ENCODE results near the gene HSD17B14. TPM values are rescaled to one million over a fixed set of nuclear protein-coding genes. Genes with fewer than 3 reads are reported as not detected.
"Not testable (repeated sequence)": the region's sequence is repeated elsewhere in the genome, so short reads cannot be mapped to it uniquely, and the experiment has no call there.

The HSD17B14 gene
- total and polyA plus RNA-seq, 2 of the 8 experiments (the other 6 are each of a cell fraction or from before 2014, with no cell fraction given) = 8.4 to 25.5 TPM

DNA sequence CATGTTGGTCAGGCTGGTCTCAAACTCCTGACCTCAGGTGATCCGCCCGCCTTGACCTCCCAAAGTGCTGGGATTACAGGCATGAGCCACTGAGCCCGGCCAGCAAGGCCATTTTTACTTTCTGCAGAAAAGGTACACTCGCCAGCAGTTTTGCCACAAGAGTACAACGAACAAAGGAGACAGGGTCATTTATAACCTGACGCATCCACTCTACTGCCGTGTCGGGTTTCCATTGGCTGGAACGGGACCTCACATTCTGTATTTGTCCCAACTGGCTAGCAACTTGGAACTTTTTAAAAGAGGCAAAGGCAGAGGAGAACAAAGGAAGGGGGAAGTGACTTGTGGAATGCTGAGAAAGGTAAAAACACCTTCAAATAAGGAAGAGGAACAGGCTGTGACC is 49.0 kb downstream of the HSD17B14 start:
- H4K8ac ChIP-seq (ENCODE audit: extremely low read depth, insufficient read depth, low read length); H3K18ac ChIP-seq (ENCODE audit: extremely low read depth, low read length); H3K4me2 ChIP-seq (ENCODE audit: insufficient read depth in 1 of 2, low read depth in 2 of 2, low read length in 2 of 2); H3K79me1 ChIP-seq (ENCODE audit: low read depth, low read length); H2BK120ac ChIP-seq (replicated peaks; ENCODE audit: low read depth, low read length); H4K91ac ChIP-seq (replicated peaks; ENCODE audit: insufficient read length, low read length); H3K4me3 ChIP-seq (ENCODE audit: extremely low read depth in 1 of 4, insufficient read depth in 2 of 4, low read depth in 3 of 4, low read length in 4 of 4); H2BK20ac ChIP-seq (ENCODE audit: low read length); H2BK15ac ChIP-seq (ENCODE audit: low read length); H3K23me2 ChIP-seq (ENCODE audit: low read depth, low read length); H4K5ac ChIP-seq (ENCODE audit: insufficient read length, low read depth, low read length); H3K23ac ChIP-seq (ENCODE audit: insufficient read length); H3K9me3 ChIP-seq (ENCODE audit: insufficient read depth in 2 of 2, low read depth in 1 of 2, low read length in 1 of 2); H3K4me1 ChIP-seq (replicated peaks in 1 of 4; ENCODE audit: control insufficient read depth in 3 of 4, insufficient read depth in 4 of 4, low read length in 3 of 4); H3K9ac ChIP-seq (replicated peaks in 1 of 4; ENCODE audit: extremely low read depth in 1 of 4, low read depth in 3 of 4, low read length in 3 of 4); FAIRE-seq; H3K27ac ChIP-seq (ENCODE audit: low read depth, low read length); H4K20me1 ChIP-seq (replicated peaks in 1 of 2; ENCODE audit: control insufficient read depth in 1 of 2, insufficient read depth in 2 of 2, low read length in 2 of 2); H3K27me3 ChIP-seq (replicated peaks in 1 of 4; ENCODE audit: control insufficient read depth in 3 of 4, extremely low read depth in 1 of 4, insufficient read depth in 3 of 4, low read length in 3 of 4); DNase-seq (ENCODE audit: low read depth in 1 of 2, low spot score in 2 of 2); H3K14ac ChIP-seq (ENCODE audit: insufficient read length); H3K79me2 ChIP-seq (ENCODE audit: control insufficient read depth in 1 of 2, insufficient read depth in 2 of 2, low read length in 2 of 2); H3K56ac ChIP-seq (replicated peaks; ENCODE audit: insufficient read length, low read depth, low read length); H2AK5ac ChIP-seq (ENCODE audit: low read depth, low read length); H3K36me3 ChIP-seq (ENCODE audit: control insufficient read depth in 2 of 4, insufficient read depth in 4 of 4, low read length in 3 of 4); H3K4ac ChIP-seq (replicated peaks; ENCODE audit: insufficient read length, low read depth, low read length): not testable (repeated sequence)
- WGBS, 2 experiments (ENCODE audit: extremely low coverage in 1 of 2, insufficient coverage in 1 of 2, insufficient read length in 1 of 2, insufficient replicate concordance in 2 of 2, low coverage in 1 of 2, low lambda C conversion rate in 2 of 2, missing lambda C conversion rate in 1 of 2) = 81% methylated on average over 9 of the region's 9 CpGs; no CpG with 5 or more reads in 1 of the 2 experiments
- ChIA-PET CTCF (ENCODE audit: partially characterized antibody) (interaction anchor here (0.5 to 17.5 kb wide), 38 partner anchors 9 to 212 kb away, joined by 3 to 285 read pairs (median 5); partner anchors contain the start of genes BCAT2, DHDH, HSD17B14 and NUCB1), POLR2A (ENCODE audit: partially characterized antibody) (interaction anchor here (0.6 to 1.8 kb wide), 6 partner anchors 46 to 177 kb away, joined by 3 to 5 read pairs (median 3); partner anchors contain the start of genes FUT2 and NUCB1)
- Histone ChIP-seq H2AFZ (ENCODE audit: low read length) (peak overlapping the region; percentile 41; the same call in 1 of the 2 replicates), H2BK12ac (ENCODE audit: low read depth, low read length) (peak overlapping the region; percentile 23; the same call in 1 of the 2 replicates), H2BK5ac (ENCODE audit: low read depth, low read length) (peak overlapping the region; percentile 49; the same call in 1 of the 2 replicates)

DNA sequence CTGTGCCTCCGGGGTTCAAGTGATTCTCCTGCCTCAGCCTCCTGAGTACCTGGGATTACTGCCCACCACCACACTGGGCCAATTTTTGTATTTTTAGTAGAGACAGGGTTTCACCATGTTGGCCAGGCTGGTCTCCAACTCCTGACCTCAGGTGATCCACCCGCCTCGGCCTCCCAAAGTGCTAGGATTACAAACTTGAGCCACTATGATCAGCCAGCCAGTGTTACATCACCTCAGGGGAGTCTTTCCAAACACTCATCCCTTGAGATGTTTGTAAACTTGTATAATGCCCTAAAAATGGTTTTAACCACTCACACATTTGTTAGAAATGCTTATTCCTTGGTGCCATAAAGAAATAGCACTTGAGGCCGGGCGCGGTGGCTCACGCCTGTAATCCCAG is 49.9 kb downstream of the HSD17B14 start:
- not testable (repeated sequence) for H3K79me1 ChIP-seq (ENCODE audit: low read depth, low read length); H3K36me3 ChIP-seq (ENCODE audit: control insufficient read depth in 2 of 4, insufficient read depth in 4 of 4, low read length in 3 of 4); H3K14ac ChIP-seq (ENCODE audit: insufficient read length); H3K4me1 ChIP-seq (replicated peaks in 1 of 4; ENCODE audit: control insufficient read depth in 3 of 4, insufficient read depth in 4 of 4, low read length in 3 of 4); DNase-seq (ENCODE audit: low read depth in 1 of 2, low spot score in 2 of 2); FAIRE-seq; H4K20me1 ChIP-seq (replicated peaks in 1 of 2; ENCODE audit: control insufficient read depth in 1 of 2, insufficient read depth in 2 of 2, low read length in 2 of 2); H3K27ac ChIP-seq (ENCODE audit: low read depth, low read length); H3K56ac ChIP-seq (replicated peaks; ENCODE audit: insufficient read length, low read depth, low read length); H2BK120ac ChIP-seq (replicated peaks; ENCODE audit: low read depth, low read length); H3K27me3 ChIP-seq (replicated peaks in 1 of 4; ENCODE audit: control insufficient read depth in 3 of 4, extremely low read depth in 1 of 4, insufficient read depth in 3 of 4, low read length in 3 of 4); H2BK5ac ChIP-seq (ENCODE audit: low read depth, low read length); H2AFZ ChIP-seq (ENCODE audit: low read length); H3K23me2 ChIP-seq (ENCODE audit: low read depth, low read length); H4K8ac ChIP-seq (ENCODE audit: extremely low read depth, insufficient read depth, low read length); H2BK20ac ChIP-seq (ENCODE audit: low read length); H3K4me3 ChIP-seq (ENCODE audit: extremely low read depth in 1 of 4, insufficient read depth in 2 of 4, low read depth in 3 of 4, low read length in 4 of 4); H2AK5ac ChIP-seq (ENCODE audit: low read depth, low read length); H2BK12ac ChIP-seq (ENCODE audit: low read depth, low read length); H3K4ac ChIP-seq (replicated peaks; ENCODE audit: insufficient read length, low read depth, low read length); H3K9ac ChIP-seq (replicated peaks in 1 of 4; ENCODE audit: extremely low read depth in 1 of 4, low read depth in 3 of 4, low read length in 3 of 4); H3K18ac ChIP-seq (ENCODE audit: extremely low read depth, low read length); H2BK15ac ChIP-seq (ENCODE audit: low read length); H3K79me2 ChIP-seq (ENCODE audit: control insufficient read depth in 1 of 2, insufficient read depth in 2 of 2, low read length in 2 of 2); H4K91ac ChIP-seq (replicated peaks; ENCODE audit: insufficient read length, low read length); H3K23ac ChIP-seq (ENCODE audit: insufficient read length); H4K5ac ChIP-seq (ENCODE audit: insufficient read length, low read depth, low read length); H3K9me3 ChIP-seq (ENCODE audit: insufficient read depth in 2 of 2, low read depth in 1 of 2, low read length in 1 of 2); H3K4me2 ChIP-seq (ENCODE audit: insufficient read depth in 1 of 2, low read depth in 2 of 2, low read length in 2 of 2)
- ChIA-PET CTCF (ENCODE audit: partially characterized antibody) (interaction anchor here (1.2 to 17.5 kb wide), 7 partner anchors 16 to 112 kb away, joined by 3 to 285 read pairs (median 7); partner anchors contain the start of gene BCAT2), POLR2A (ENCODE audit: partially characterized antibody) (interaction anchor here (1.7 kb wide), 1 partner anchor 31 kb away, joined by 4 read pairs; the partner anchor contains the start of gene FGF21)
- WGBS, 2 experiments (ENCODE audit: extremely low coverage in 1 of 2, insufficient coverage in 1 of 2, insufficient read length in 1 of 2, insufficient replicate concordance in 2 of 2, low coverage in 1 of 2, low lambda C conversion rate in 2 of 2, missing lambda C conversion rate in 1 of 2) = 96% methylated on average over 6 of the region's 7 CpGs; no CpG with 5 or more reads in 1 of the 2 experiments

Measured in H1 (cell line).